GM23338 (cell line): ENCODE data around the gene SIMC1. TPM values are rescaled to one million over a fixed set of nuclear protein-coding genes. Genes with fewer than 3 reads are reported as not detected.

ENCODE experiments used
- ATAC-seq: fragments of 200-7000 bp; cut with Tn5 transposase; 3 replicates; pipeline ENCODE4 v1.9.1; 2020
- DNase-seq: peaks from one replicate; pipeline ENCODE4 v3.0.0-alpha.2; 2015; ENCODE audit warnings: low spot score
- H2AFZ ChIP-seq: fragments of 200-600 bp; sonication (generic); 2 replicates; pipeline ENCODE4 v1.8.0; 2016; ENCODE audit warnings: antibody characterized with exemption, mild to moderate bottlenecking, moderate library complexity
- H3F3A ChIP-seq: fragments of 200-600 bp; sonication (generic); replicated peaks from 2 replicates; pipeline ENCODE4 v1.8.0; 2017; ENCODE audit warnings: antibody characterized with exemption, mixed run types, low read depth
- H3K27ac ChIP-seq: fragments of 200-600 bp; sonication (generic); 2 replicates; pipeline ENCODE4 v1.6.1; 2016; ENCODE audit warnings: low read depth
- H3K27me3 ChIP-seq: fragments of 200-600 bp; sonication (generic); 2 replicates; pipeline ENCODE4 v1.8.0; 2016; ENCODE audit warnings: mild to moderate bottlenecking, mixed run types, moderate library complexity; ENCODE audit not compliant: insufficient read depth
- H3K36me3 ChIP-seq: fragments of 200-600 bp; sonication (generic); 2 replicates; pipeline ENCODE4 v1.8.0; 2016; ENCODE audit warnings: mild to moderate bottlenecking; ENCODE audit not compliant: insufficient read depth
- H3K4me1 ChIP-seq: fragments of 200-600 bp; sonication (generic); 2 replicates; pipeline ENCODE4 v1.8.0; 2016; ENCODE audit warnings: mild to moderate bottlenecking, moderate library complexity; ENCODE audit not compliant: insufficient read depth
- H3K4me2 ChIP-seq: fragments of 200-600 bp; sonication (generic); 2 replicates; pipeline ENCODE4 v1.7.1; 2017; ENCODE audit warnings: mixed run types
- H3K4me3 ChIP-seq: fragments of 200-600 bp; sonication (generic); 2 replicates; pipeline ENCODE4 v1.6.1; 2016; ENCODE audit warnings: mixed run types
- H3K79me2 ChIP-seq: fragments of 200-600 bp; sonication (generic); replicated peaks from 2 replicates; pipeline ENCODE4 v1.8.0; 2017; ENCODE audit warnings: mild to moderate bottlenecking; ENCODE audit not compliant: insufficient read depth
- H3K9me2 ChIP-seq: fragments of 200-600 bp; sonication (generic); 2 replicates; pipeline ENCODE4 v1.8.0; 2017; ENCODE audit not compliant: insufficient read depth
- H4K20me1 ChIP-seq: fragments of 200-600 bp; sonication (generic); replicated peaks from 2 replicates; pipeline ENCODE4 v1.8.0; 2017; ENCODE audit warnings: mild to moderate bottlenecking; ENCODE audit not compliant: insufficient read depth
- H3K27ac Mint-ChIP-seq: 2 replicates; pipeline ENCODE4 v1.8.0; 2020; ENCODE audit warnings: inconsistent platforms, mild to moderate bottlenecking, moderate library complexity, mixed read lengths
- H3K27me3 Mint-ChIP-seq: 3 replicates; pipeline ENCODE4 v1.8.0; 2022; ENCODE audit warnings: low read depth, mild to moderate bottlenecking, moderate library complexity, mixed read lengths, inconsistent platforms; ENCODE audit not compliant: insufficient read depth, poor library complexity
- H3K36me3 Mint-ChIP-seq: 3 replicates; pipeline ENCODE4 v1.8.0; 2021; ENCODE audit warnings: low read depth, mild to moderate bottlenecking, inconsistent platforms, moderate library complexity, mixed read lengths
- H3K4me1 Mint-ChIP-seq: 3 replicates; pipeline ENCODE4 v1.8.0; 2020; ENCODE audit warnings: mild to moderate bottlenecking, inconsistent platforms, mixed read lengths
- H3K4me3 Mint-ChIP-seq: 3 replicates; pipeline ENCODE4 v1.8.0; 2021; ENCODE audit warnings: moderate library complexity, mild to moderate bottlenecking, inconsistent platforms, mixed read lengths
- H3K9me3 Mint-ChIP-seq: 3 replicates; pipeline ENCODE4 v1.8.0; 2020; ENCODE audit warnings: moderate library complexity, mild to moderate bottlenecking, inconsistent platforms, mixed read lengths
- CREB1 ChIP-seq: fragments of 250-450 bp; sonication (Bioruptor Pico); IDR thresholded peaks from 2 replicates; pipeline ENCODE4 v1.5.0; 2020; ENCODE audit warnings: low read depth, mild to moderate bottlenecking, moderate library complexity
- CTCF ChIP-seq, 2 experiments: fragments of 200-600 bp in 1 of 2; sonication (generic) in 1 of 2; conservative IDR thresholded peaks; 2 replicates each; pipeline versions ENCODE4 v1.5.1 to v1.6.1; 2016 to 2017; ENCODE audit warnings: antibody characterized with exemption in 2 of 2, low read depth in 2 of 2, mild to moderate bottlenecking in 2 of 2, moderate library complexity in 1 of 2
- ETS1 ChIP-seq: IDR thresholded peaks from 2 replicates; pipeline ENCODE4 v1.6.1; 2016; ENCODE audit warnings: antibody characterized with exemption
- EZH2 ChIP-seq: fragments of 200-600 bp; sonication (generic); IDR thresholded peaks from one replicate; pipeline ENCODE4 v1.8.0; 2017; ENCODE audit warnings: antibody characterized with exemption, mild to moderate bottlenecking, low read depth; ENCODE audit not compliant: unreplicated experiment
- JUNB ChIP-seq: IDR thresholded peaks from one replicate; pipeline ENCODE4 v1.6.1; 2016; ENCODE audit warnings: antibody characterized with exemption; ENCODE audit not compliant: unreplicated experiment
- NANOG ChIP-seq: IDR thresholded peaks from 2 replicates; pipeline ENCODE4 v1.6.1; 2016; ENCODE audit warnings: antibody characterized with exemption, borderline replicate concordance
- POLR2AphosphoS5 ChIP-seq: IDR thresholded peaks from 2 replicates; pipeline ENCODE4 v1.6.1; 2016; ENCODE audit warnings: antibody characterized with exemption, low read depth
- REST ChIP-seq: IDR thresholded peaks from one replicate; pipeline ENCODE4 v1.6.1; 2018; ENCODE audit warnings: antibody characterized with exemption; ENCODE audit not compliant: unreplicated experiment
- STAT1 ChIP-seq: IDR thresholded peaks from one replicate; pipeline ENCODE4 v1.6.1; 2016; ENCODE audit warnings: antibody characterized with exemption; ENCODE audit not compliant: unreplicated experiment
- ZNF331 ChIP-seq: fragments of 250-450 bp; sonication (Bioruptor Pico); IDR thresholded peaks from 2 replicates; pipeline ENCODE4 v1.5.0; 2020; ENCODE audit warnings: low read depth, mild to moderate bottlenecking, moderate library complexity
- ZNF462 ChIP-seq: fragments of 250-450 bp; sonication (Bioruptor Pico); IDR thresholded peaks from 2 replicates; pipeline ENCODE4 v1.5.0; 2020; ENCODE audit warnings: mild to moderate bottlenecking, moderate library complexity
- polyA plus RNA-seq: library from polyadenylated mRNA; unstranded; fragments of >200 nt; fragmentation: Nextera tagmentation; extraction: Ambion mirVana; gene quantifications from 2 replicates; pipeline ENCODE4 v1.2.1, GENCODE V29; 2016
- total RNA-seq: library from RNA; depleted of rRNA; stranded (reverse); fragments of >200 nt; shearing (Covaris generic); gene quantifications from 2 replicates; pipeline ENCODE4 v1.2.3, GENCODE V29; 2014

Gene SIMC1
- total and polyA plus RNA-seq, 2 experiments from 2014 or later = 9.4 to 14.6 TPM

GRCh38 chr5:176386491-176386890 lies 148.3 kb downstream of the SIMC1 start (continued):
- TF ChIP-seq REST (no peak), ZNF462 (CRISPR knock-in tag) (no peak), STAT1 (no peak), NANOG (no peak)

DNA sequence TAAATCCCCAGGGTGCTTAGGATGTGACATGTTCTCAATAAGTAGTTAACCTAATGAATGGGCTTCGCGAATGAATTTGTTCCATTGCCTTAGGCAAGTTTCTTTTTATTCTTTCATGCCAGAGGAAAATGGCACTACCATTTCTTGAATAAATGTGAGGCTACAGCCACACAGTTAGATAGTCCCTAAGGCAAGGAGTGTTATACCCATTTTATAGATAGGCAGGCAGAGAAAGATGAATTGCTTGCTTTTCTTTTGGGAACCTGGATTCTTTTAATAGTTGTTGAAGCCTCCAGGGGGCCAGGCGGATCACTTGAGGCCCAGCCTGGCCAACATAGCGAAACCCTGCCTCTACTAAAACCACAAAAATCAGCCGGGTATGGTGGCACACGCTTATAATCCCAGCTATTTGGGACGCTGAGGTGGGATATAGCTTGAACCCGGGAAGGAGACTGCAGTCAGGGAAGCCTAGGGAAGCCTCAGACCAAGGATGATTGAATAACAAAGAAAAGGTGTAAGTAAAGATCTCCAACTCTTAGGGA lies 149.2 kb downstream of the SIMC1 start:
- Mint-ChIP-seq H3K4me1 (peaks cover 16% of the 10 kb centered on the region), H3K27me3 (peaks cover 17% of the 10 kb centered on the region), H3K9me3 (no peaks in the 10 kb centered on the region; the same call in 2 of the 3 replicates), H3K4me3 (peak overlapping the region; percentile 99), H3K36me3 (peaks cover 68% of the 10 kb centered on the region), H3K27ac (peak overlapping the region; percentile 100)
- DNase-seq (no peak), ATAC-seq (no peak)
- H3K27ac ChIP-seq = no peak overlapping the region
- peak overlapping the region; percentile 96 for H3K4me2 ChIP-seq
- no peaks in the 10 kb centered on the region for H3K9me2 ChIP-seq
- peaks cover 27% of the 10 kb centered on the region for H3K36me3 ChIP-seq
- peak overlapping the region; percentile 67 for H3K4me3 ChIP-seq
- peaks cover 33% of the 10 kb centered on the region for H3K79me2 ChIP-seq
- H4K20me1 ChIP-seq = peaks cover 21% of the 10 kb centered on the region
- H2AFZ ChIP-seq = no peak overlapping the region
- peaks cover 18% of the 10 kb centered on the region; the same call in 1 of the 2 replicates for H3F3A ChIP-seq
- peaks cover 9% of the 10 kb centered on the region; the same call in 1 of the 2 replicates for H3K4me1 ChIP-seq
- H3K27me3 ChIP-seq = no peaks in the 10 kb centered on the region
- TF ChIP-seq POLR2AphosphoS5 (no peak), ETS1 (no peak), CTCF (conservative IDR thresholded peaks at IDR 0.05; ENCODE audit: low read depth in 2 of 2) (no peak), ZNF331 (no peak), CREB1 (CRISPR knock-in tag) (no peak), STAT1 (no peak), JUNB (no peak), EZH2 (no peak)
